Suprapubic skin (tissue), 4 donors: ENCODE data around the gene MYO3A. TPM values are rescaled to one million over a fixed set of nuclear protein-coding genes. Genes with fewer than 3 reads are reported as not detected.

ENCODE experiments used
- DNase-seq, 2 donors: peaks; one replicate each; pipeline ENCODE4 v3.0.0-alpha.2; 2019; ENCODE audit warnings: low spot score in 2 of 2
- H3K27ac ChIP-seq: fragments of 200-600 bp; sonication (generic); one replicate; pipeline ENCODE4 v1.5.1; 2019
- H3K27me3 ChIP-seq: fragments of 200-600 bp; sonication (generic); one replicate; pipeline ENCODE4 v1.5.1; 2019
- H3K36me3 ChIP-seq: fragments of 200-600 bp; sonication (generic); one replicate; pipeline ENCODE4 v1.5.1; 2019
- H3K4me1 ChIP-seq: fragments of 200-600 bp; sonication (generic); one replicate; pipeline ENCODE4 v1.5.1; 2019
- H3K4me3 ChIP-seq: fragments of 200-600 bp; sonication (generic); one replicate; pipeline ENCODE4 v1.5.1; 2019; ENCODE audit warnings: mild to moderate bottlenecking
- H3K9me3 ChIP-seq: fragments of 200-600 bp; sonication (generic); one replicate; pipeline ENCODE4 v1.5.1; 2019
- EP300 ChIP-seq: sonication (generic); formaldehyde crosslinking; IDR thresholded peaks from one replicate; pipeline ENCODE4 v1.6.1; 2017; ENCODE audit warnings: antibody characterized with exemption
- POLR2A ChIP-seq, 2 donors: fragments of 450-650 bp; IDR thresholded peaks; one replicate each; pipeline ENCODE4 v1.6.1; 2017; ENCODE audit warnings: antibody characterized with exemption in 2 of 2, mild to moderate bottlenecking in 2 of 2, moderate library complexity in 2 of 2
- POLR2AphosphoS5 ChIP-seq, 3 donors: sonication (generic); formaldehyde crosslinking; IDR thresholded peaks; one replicate each; pipeline ENCODE4 v1.6.1; 2017; ENCODE audit warnings: antibody characterized with exemption in 3 of 3
- WGBS: methylation state at CpG from one replicate; pipeline ENCODE4 v1.1.5; 2018; 5-methylcytosine and 5-hydroxymethylcytosine counted together
- total RNA-seq, 4 donors: library from RNA; depleted of rRNA; stranded (reverse); fragments of >200 nt; gene quantifications; one replicate each; pipeline ENCODE4 v1.1.0, GENCODE V29; 2016
- TF ChIP-seq, protein P1 (sequence below), 2 donors: fragments of 200-600 bp in 1 of 2; fragments of 450-650 bp in 1 of 2; sonication (generic) in 1 of 2; IDR thresholded peaks; one replicate each; pipeline ENCODE4 v1.5.1; 2016 to 2019; ENCODE audit warnings: antibody characterized with exemption in 2 of 2, mild to moderate bottlenecking in 1 of 2, moderate library complexity in 1 of 2

Gene MYO3A
- total RNA-seq, 4 donors from 2014 or later: 1.4 to 8.1 (median 3.9) TPM

DNA sequence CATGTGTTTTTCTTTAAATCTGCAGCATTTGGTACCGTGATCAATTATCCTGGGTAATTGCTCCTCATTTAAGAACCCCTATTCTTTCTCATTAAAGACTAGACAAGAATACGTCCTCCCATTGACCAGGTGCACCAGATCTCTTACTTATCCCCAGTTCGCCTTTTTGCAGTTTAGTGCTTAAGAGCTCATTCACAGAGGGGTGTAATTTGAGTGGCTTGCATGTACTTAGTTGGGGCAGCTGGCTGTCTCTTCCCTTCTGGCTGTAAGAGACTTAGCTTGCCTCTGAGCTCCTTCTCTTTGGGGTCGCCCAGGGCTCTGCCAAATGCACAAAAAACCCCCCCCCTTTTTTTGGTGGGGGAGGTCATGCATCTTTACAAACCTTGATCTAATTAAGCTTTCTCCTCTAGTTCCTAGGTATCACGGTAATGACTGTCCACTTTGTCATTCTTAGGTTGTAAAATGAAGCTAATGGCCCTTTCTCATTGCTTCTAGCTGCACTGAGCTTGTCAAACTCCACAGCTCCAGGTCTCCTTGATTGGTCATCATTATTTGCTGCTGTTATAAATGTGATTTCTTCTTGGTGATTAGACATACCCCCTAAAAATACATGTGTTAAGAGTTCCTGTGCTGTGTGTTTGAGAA is 308.8 kb downstream of the MYO3A start:
- TF ChIP-seq POLR2A (IDR thresholded peaks at IDR 0.05) (no peak), POLR2AphosphoS5 (IDR thresholded peaks at IDR 0.05) (no peak), EP300 (no peak)
- TF ChIP-seq, protein P1, sequence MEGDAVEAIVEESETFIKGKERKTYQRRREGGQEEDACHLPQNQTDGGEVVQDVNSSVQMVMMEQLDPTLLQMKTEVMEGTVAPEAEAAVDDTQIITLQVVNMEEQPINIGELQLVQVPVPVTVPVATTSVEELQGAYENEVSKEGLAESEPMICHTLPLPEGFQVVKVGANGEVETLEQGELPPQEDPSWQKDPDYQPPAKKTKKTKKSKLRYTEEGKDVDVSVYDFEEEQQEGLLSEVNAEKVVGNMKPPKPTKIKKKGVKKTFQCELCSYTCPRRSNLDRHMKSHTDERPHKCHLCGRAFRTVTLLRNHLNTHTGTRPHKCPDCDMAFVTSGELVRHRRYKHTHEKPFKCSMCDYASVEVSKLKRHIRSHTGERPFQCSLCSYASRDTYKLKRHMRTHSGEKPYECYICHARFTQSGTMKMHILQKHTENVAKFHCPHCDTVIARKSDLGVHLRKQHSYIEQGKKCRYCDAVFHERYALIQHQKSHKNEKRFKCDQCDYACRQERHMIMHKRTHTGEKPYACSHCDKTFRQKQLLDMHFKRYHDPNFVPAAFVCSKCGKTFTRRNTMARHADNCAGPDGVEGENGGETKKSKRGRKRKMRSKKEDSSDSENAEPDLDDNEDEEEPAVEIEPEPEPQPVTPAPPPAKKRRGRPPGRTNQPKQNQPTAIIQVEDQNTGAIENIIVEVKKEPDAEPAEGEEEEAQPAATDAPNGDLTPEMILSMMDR (IDR thresholded peaks at IDR 0.05): no peak
- WGBS: 20% methylated on average over 5 of the region's 5 CpGs
- H3K4me3 ChIP-seq: no peak overlapping the region

DNA sequence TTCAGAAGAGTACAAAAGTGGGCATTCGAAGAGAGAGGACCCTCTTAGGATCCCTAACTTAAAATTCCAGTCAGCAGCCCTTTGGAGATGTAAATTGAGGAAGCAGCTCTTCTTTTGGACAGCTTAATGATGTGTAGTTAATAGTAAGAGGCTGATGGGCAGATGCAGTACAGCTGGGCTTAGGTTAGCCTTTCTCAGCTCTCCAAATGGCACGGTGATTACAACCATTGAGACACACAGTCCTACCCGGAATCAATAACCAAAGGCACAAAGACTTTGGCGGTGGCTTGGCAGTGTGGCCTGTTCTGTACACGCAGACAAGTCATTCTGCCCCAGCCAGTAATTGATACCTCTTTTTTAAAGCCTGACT is 309.3 kb downstream of the MYO3A start:
- no peaks in the 10 kb centered on the region for H3K4me1 ChIP-seq
- H3K36me3 ChIP-seq: no peaks in the 10 kb centered on the region
- no peak for TF ChIP-seq POLR2AphosphoS5 (IDR thresholded peaks at IDR 0.05)
- TF ChIP-seq EP300: no peak
- TF ChIP-seq, protein P1 (IDR thresholded peaks at IDR 0.05): no peak
- no peak for TF ChIP-seq POLR2A (IDR thresholded peaks at IDR 0.05)
- WGBS: 50% methylated on average over 5 of the region's 5 CpGs
- H3K4me3 ChIP-seq: no peak overlapping the region
- no peak overlapping the region for H3K27ac ChIP-seq
- peaks cover 8% of the 10 kb centered on the region for H3K27me3 ChIP-seq
- DNase-seq: no peak
- H3K9me3 ChIP-seq: no peaks in the 10 kb centered on the region

More for the DNA sequence above, 308.8 kb downstream of the MYO3A start:
- Histone ChIP-seq H3K9me3 (no peaks in the 10 kb centered on the region), H3K36me3 (no peaks in the 10 kb centered on the region), H3K27ac (no peak overlapping the region), H3K4me1 (no peaks in the 10 kb centered on the region), H3K27me3 (peaks cover 8% of the 10 kb centered on the region)
- no peak for DNase-seq

DNA sequence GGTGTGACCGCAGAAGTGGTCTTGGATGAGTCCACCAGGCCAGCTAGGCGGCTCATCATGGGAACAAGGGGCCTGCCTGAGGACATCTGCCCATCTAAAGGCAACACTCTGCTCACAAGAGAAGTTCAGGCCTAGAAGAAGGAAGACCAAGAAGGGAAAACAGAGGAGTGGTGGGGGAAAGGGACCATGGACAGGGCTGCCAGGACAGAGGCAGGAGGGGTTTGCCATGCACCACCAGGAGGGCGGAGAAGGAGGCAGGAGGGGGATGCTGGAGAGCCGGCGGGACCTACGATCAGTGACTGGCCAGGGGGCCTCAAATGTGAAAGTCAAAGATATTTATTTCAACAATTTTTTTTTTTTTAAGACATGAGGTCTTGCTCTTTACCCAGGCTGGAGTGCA is 315.7 kb downstream of the MYO3A start:
- Histone ChIP-seq H3K27ac (no peak overlapping the region), H3K36me3 (no peaks in the 10 kb centered on the region), H3K4me1 (no peaks in the 10 kb centered on the region), H3K4me3 (no peak overlapping the region), H3K27me3 (no peaks in the 10 kb centered on the region), H3K9me3 (no peaks in the 10 kb centered on the region)
- WGBS: 84% methylated on average over 6 of the region's 6 CpGs
- no peak for TF ChIP-seq POLR2A (IDR thresholded peaks at IDR 0.05)
- no peak for TF ChIP-seq EP300
- no peak for TF ChIP-seq POLR2AphosphoS5 (IDR thresholded peaks at IDR 0.05)
- TF ChIP-seq, protein P1 (IDR thresholded peaks at IDR 0.05): no peak
- no peak for DNase-seq

DNA sequence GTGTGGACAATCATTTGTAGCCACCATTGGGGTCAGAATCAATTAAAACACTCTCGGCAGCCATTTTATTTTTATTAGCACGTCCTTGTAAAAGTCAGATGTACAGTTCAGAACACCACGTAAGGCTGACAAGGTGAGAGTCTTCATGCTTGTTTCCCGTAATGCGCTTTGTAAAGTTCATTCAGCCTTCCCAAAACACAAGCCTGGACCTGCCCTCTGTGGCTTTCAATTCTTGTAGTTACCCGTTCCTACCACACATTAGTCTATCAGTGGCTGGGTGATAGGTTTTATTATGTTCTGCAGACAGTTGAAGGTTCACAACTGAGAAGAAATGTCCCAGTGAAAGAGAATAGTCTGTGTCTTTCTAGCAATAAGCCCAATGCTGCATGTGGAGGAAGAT is 317.9 kb downstream of the MYO3A start:
- 69% methylated on average over 6 of the region's 6 CpGs for WGBS
- Histone ChIP-seq H3K27ac (no peak overlapping the region), H3K4me1 (no peaks in the 10 kb centered on the region), H3K9me3 (no peaks in the 10 kb centered on the region), H3K36me3 (no peaks in the 10 kb centered on the region), H3K27me3 (no peaks in the 10 kb centered on the region), H3K4me3 (no peak overlapping the region)
- no peak for TF ChIP-seq EP300
- TF ChIP-seq POLR2A (IDR thresholded peaks at IDR 0.05): no peak
- TF ChIP-seq, protein P1 (IDR thresholded peaks at IDR 0.05): no peak
- no peak for TF ChIP-seq POLR2AphosphoS5 (IDR thresholded peaks at IDR 0.05)
- DNase-seq: no peak

DNA sequence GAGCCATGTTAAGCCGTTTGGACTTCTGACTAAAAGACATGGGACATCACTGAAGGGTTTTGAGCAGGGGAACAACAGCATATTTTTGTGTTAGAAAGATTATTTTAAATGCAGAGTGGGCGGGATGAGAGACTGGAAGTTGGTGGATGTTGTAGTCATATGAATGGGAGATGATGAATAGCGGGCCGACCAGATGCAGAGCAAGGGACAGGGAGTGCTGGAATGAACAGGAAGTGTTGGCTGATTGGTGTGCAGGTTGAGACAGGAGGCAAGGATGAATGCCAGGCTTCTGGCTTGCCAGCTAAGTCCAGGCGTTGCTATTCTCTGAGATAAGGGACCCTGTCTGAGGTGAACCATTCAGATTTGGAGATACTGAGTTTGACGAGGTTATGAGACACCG is 320.6 kb downstream of the MYO3A start:
- no peak for DNase-seq
- H3K4me3 ChIP-seq: no peak overlapping the region
- no peaks in the 10 kb centered on the region for H3K9me3 ChIP-seq
- TF ChIP-seq POLR2A (IDR thresholded peaks at IDR 0.05) (no peak), EP300 (no peak), POLR2AphosphoS5 (IDR thresholded peaks at IDR 0.05) (no peak)
- TF ChIP-seq, protein P1 (IDR thresholded peaks at IDR 0.05): no peak
- 60% methylated on average over 7 of the region's 7 CpGs for WGBS
- H3K36me3 ChIP-seq: no peaks in the 10 kb centered on the region
- H3K27me3 ChIP-seq: no peaks in the 10 kb centered on the region
- no peaks in the 10 kb centered on the region for H3K4me1 ChIP-seq
- H3K27ac ChIP-seq: no peak overlapping the region
